Pons (tissue), 1 donor: ENCODE results near the gene COG5.
"Not testable (repeated sequence)": the region's sequence is repeated elsewhere in the genome, so short reads cannot be mapped to it uniquely, and the experiment has no call there.

Source experiments
- DNase-seq: peaks from one replicate; pipeline ENCODE4 v3.0.0-alpha.2; 2016; ENCODE audit warnings: low spot score

Gene COG5

DNA sequence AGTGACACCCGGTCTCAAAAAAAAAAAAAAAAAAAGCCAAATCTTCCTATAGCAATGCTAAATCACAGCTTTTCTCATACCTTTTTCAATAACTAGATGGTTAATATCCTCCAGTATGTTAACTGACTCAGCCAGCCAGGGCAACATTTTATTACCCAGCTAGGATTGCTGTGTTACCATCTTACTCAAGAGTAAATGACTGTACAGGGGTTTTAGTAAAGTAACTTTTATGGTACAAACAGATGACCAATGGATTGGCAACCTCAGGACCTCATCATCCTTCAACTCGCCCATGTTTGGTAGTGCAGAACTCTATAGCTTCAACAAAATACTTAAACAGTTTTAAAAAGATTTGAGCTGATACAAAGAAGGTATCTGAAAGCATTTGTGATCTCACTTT lies 335.4 kb downstream of the COG5 start:
- DNase-seq = no peak

DNA sequence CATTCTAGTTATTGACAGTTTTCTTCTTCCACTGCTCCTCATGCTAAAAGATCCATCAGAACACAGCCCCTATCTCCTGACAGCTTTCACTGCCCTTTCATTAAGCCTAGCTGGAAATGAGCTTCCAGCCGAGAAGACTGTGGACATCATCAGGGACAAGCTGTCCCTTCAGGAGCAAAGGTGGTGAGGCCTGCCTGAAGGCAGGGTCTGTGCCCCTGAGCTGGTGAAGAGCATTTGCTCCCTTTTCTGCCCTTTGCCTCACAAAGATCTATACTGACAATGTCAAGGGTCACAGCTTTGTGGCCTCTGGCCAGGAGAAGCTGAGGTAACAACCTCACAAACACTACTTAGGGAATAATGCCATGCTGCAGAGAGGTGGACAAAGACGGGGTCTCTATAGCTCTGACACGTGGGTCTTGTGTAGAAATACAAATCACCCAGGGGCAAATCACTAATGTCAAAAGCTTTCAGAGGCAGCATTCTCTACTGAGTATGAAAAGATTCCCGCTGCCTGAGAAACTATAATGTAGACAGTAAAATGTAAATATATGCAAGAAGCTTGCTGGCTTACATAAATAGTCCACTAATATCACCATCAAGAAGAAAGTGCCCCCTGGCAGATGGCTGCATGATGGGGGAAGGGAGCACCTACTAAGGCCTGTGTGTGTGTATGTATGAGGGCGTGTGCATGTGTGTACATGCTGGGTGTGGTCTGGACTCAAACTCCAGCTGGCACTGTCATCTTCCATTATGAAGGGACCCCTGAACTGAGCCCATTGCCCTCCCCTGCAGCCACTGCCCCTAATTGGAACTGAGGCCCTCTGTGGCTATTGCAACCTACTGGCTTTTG lies 339.1 kb downstream of the COG5 start:
- no peak for DNase-seq

DNA sequence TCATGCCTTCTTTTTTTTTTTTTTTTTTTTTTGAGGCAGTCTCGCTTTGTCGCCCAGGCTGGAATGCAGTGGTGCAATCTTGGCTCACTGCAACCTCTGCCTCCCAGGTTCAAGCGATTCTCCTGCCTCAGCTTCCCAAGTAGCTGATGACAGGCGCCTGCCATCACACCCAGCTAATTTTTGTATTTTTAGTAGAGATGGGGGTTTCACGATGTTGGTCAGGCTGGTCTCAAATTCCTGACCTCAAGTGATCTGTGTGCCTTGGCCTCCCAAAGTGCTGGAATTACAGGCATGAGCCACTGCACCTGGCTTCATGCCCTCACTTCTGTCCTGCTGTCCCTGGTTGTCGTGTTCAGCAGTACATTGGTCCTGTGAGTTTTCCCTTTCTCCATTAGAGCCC lies 342.9 kb downstream of the COG5 start:
- DNase-seq = not testable (repeated sequence)

DNA sequence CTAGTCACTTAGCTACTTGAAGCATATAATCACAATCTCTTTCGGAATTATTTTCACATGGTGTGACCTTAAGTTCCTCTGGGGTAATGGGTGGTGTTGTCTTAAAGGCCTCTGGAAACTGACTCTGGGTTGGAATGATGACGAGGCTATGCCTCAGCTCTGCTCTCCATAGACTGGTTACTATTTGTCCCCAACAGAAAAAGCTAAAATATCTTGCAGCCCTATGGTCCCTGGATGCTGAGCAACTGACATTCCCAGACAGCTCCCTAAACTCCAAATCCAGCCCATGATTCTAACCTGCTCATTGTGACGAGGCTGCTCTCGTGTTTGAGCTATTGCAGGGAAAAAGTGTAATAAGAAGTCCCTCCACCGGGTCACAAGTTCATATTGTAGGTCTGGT lies 343.4 kb downstream of the COG5 start:
- DNase-seq = no peak

DNA sequence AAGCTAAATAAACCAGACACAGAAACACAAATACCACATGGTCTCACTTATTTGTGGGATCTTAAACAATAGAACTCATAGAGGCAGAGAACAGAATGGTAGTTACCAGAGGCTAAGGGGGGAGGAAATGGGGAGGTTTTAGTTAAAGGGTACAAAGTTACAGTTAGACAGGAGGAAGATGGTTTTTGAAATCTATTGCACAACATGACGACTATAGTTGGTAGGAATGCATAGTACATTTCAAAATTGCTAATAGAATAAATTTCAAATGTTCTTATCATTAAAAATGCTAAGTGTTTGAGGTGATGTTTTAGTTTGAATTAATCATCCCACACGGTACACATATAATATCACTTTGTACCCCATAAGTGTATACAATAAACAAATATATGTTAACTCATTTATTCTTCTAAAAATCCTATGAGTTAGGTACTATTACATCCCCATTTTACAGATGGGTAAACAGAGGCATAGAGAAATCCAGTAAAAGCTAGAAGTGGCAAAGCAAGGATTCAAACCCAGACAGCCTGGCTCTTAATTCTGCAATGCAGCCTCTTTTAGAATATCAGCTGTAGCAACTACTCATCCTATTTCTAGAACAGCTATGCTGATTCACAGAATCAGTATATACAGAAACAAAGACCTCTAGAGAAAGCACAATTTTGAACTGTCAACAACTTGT lies 344.0 kb downstream of the COG5 start:
- no peak for DNase-seq

DNA sequence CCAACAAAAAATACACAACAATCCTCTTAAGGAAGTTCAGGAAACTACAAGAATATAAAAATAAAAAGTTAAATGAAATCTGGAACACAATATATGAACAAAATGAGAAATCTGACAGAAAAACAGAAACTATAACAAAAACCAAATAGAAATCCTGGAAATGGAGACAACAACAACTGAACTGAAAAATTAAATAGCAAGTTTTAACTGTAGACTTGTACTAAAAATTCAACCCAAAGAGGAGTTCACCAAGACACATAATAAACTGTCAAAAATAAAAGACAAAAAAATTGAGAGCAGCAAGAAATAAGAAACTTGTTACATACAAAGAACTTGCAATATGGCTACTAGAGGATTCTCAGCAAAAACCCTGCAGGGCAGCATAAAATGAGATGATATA lies 349.8 kb downstream of the COG5 start:
- DNase-seq = no peak

DNA sequence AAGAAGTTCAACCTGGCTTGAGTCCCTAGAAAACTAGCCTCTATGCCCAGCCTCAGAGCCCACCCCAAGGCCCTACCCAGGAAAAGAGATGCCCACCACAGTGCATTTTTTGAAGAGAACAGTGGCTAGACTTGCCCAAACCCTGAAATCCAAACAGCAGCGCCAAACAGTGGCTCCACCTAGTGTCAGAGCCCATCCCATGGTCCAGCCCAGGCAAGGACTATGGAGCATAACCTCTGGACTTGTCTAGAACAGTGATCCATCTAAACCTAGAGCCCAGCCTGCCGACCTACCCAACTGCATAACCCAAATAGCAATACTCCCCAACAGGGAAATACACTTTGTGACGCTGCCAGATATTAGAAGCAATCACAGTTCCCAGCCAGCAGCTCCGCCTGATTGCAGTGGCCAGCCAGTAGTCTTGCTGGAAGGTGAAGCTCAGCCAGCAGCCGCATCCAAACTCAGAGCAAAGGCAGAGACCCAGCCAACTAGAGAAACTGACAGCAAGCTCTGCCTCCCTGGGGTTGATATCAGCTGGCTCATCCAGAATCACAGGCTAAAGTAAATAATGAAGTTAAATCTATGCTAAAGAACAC lies 350.4 kb downstream of the COG5 start:
- DNase-seq = no peak

DNA sequence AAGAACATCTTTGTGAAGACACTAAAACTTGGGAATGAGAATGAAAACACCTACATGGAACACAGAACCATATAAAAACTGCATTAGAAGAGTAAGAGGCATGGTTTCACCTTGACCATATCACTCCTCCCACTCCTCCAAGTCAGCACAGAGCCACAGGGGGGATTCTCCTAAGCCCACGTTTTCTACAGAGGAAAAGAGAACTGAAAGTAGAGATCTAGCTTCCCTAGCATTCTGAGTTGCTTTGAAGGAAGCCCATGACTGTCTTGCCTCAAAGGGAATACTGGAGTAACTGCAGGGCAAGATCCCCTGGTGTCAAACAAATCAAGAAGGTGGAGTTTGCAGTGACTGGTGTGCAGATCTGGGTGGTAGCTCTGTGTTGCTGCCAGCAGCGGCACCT lies 351.0 kb downstream of the COG5 start:
- DNase-seq = no peak

DNA sequence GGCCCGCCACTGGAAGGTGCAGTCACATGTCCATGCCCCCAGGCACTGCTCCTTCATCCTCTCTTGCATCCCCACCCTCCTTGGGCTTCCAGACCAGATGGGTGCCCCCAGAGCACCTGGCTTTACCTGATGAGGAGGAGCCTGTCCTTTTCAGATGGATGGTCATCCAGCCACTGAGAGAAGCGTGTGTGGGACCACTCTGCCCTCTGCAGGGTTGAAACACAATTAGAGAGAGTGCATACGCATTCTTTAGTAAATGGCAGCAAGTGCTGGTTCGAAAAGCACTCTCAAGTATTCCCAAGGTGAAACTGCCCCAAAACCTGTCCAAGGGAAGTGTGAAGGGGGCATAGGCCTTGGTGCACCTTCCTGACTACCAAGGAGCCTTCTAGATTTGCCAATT lies 353.3 kb downstream of the COG5 start:
- no peak for DNase-seq

DNA sequence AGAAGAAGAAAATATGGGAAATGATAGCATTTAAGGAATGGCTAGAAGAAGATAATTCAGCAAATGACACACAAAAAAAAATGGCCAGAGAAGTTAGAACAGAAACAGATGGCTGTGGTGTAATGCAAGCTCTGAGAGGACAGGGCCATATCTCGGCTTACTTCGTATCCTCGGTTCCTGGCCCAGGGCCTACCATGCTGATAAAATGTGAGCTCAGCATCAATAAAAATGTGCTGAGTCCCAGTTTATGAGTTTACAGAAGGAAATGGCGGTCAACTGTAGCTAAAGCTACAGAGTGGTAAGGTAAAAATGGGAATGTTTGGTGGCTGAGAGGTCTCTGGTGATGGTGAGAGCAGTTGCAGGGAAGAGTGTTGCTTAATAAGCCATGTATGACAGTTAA lies 354.2 kb downstream of the COG5 start:
- DNase-seq = no peak

DNA sequence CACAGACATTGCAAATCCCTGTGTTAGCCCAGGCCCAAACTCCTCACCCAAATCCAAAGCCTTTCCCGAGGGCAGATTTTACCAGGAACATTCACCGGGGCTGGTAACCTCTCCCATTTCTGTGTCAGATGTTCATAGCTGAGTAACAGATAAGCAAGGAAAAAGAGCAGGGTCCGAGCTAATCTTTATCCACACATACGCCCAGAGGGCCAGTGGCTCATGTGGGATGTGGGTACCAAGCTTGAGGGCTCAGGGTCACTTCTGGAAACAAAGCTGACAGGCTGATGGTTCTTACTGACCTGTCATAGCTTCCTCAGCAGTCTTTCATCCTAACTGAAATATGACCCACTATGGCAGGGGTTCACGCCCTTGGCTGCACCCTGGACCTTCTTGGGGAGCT lies 355.2 kb downstream of the COG5 start:
- DNase-seq = no peak

DNA sequence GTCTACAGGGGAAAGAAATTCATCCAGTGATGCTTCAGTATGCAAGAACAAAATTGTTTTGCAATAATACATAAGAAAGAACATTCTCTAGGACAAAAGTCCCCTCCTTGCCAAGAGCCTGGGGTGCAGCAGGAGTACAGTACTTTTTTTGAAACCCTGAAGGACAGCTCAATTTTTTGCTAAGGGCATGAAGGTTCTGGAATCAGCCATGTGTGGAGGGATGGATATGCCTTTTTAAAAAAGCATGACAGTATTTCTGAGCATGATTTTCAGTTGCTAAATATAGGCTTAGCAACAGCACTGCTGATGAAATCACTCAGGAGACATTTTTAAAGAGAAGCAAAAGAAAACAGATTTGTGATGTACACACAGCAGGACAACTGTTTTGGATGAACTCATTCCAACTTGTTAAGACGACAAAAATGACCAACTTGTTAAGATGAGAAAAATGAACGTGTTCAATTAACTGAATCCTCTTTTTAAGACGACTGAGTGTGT lies 355.6 kb downstream of the COG5 start:
- no peak for DNase-seq

DNA sequence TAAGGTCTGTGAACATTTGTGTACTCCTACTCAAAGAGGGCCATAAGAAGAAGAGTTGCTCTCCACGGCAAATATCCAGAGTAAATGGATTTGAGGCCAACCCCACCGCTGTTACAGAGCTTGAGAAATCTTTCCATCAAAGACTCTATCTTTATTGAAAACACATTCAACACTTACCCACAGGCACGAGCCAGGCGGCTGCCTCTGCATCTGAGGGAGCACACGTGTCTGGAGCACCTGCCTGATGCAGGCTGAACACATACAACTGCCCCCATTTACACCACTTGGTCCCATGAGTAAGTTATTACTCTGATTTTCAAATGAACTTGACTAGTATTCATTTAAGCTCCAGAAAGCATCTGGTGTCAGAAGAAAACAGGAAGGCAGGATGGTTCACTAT lies 356.3 kb downstream of the COG5 start:
- no peak for DNase-seq

DNA sequence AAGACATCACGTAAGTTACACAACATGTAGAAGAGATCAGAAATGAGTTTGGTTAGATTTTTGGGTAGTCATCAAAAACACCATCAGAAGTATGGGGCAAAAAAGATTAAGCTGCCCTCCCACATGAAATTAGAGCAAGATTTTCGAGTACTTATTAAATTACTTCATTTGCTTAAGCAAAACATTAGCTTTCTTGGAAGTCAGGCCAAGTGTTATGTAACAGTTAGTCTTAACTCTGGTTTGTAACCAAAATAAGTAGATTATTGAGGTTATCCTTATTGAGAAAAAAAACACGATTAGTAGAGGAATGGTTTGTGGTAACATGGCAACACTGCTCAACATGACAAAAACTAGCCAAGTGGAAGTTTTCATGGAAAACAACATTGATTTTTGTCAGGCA lies 357.0 kb downstream of the COG5 start:
- DNase-seq = no peak

DNA sequence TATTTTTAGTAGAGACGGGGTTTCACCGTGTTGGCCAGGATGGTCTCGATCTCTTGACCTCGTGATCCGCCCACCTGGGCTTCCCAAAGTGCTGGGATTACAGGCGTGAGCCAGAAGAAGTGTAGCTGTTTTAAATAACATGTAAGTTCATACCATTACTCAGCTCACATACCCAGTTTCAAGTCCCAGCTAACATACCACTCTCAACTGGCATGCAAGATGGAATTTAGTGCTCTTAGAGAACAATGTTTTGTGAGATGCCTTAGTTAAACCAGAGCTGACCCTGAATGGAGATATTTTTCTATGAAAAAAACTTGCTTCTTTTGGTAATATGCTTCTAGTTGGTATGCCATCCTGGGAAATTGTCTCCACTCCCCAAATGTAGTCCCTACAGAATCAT lies 357.6 kb downstream of the COG5 start:
- DNase-seq = no peak

DNA sequence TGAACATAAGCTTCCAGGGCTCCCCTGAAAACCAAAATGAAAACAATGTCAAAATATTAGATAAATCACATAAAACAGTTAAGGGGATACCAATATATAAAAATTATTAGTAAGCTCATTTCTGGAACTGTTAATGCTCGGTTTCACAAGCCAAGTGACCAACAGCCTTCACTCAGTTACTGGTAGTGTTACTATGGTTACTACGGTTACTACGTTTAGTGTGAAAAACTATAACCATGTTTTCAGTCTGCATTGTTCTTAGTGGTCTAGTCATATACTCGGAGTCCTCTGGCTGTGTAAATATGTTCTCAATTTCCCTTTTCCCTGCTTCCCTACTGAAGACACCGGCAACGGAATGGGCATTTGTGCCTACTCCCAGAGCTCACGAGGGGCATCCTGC lies 360.1 kb downstream of the COG5 start:
- no peak for DNase-seq

DNA sequence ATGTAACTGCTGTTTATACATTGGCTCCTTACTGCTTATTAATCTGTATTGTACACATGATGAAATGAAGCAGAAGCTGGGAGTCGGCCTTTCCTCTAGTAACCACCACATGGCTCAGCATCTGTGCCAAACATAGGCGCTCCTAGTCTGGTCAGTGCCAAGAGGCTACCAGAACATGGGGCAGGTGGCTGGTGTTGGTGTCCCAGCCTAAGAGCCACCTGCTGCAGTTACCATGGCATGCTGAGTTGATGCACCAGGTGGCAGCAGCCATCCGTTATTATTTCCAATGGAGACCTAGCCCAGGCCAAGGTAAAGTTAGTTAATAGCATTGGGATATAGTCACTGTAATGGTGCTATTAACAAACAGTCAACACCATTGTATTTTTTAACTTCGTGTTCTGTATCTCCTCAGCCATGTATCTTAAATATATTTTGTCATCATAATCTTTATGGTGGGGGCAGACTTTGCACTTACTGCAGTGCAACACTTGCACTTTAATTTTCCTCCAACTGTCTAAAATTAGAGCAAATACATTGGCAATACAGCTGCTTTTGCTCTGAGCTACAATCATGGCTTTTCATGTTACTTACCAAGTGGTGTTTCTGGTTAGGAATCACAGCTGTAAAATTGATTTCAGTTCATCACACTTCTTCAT lies 361.8 kb downstream of the COG5 start:
- DNase-seq = peak; percentile 39

DNA sequence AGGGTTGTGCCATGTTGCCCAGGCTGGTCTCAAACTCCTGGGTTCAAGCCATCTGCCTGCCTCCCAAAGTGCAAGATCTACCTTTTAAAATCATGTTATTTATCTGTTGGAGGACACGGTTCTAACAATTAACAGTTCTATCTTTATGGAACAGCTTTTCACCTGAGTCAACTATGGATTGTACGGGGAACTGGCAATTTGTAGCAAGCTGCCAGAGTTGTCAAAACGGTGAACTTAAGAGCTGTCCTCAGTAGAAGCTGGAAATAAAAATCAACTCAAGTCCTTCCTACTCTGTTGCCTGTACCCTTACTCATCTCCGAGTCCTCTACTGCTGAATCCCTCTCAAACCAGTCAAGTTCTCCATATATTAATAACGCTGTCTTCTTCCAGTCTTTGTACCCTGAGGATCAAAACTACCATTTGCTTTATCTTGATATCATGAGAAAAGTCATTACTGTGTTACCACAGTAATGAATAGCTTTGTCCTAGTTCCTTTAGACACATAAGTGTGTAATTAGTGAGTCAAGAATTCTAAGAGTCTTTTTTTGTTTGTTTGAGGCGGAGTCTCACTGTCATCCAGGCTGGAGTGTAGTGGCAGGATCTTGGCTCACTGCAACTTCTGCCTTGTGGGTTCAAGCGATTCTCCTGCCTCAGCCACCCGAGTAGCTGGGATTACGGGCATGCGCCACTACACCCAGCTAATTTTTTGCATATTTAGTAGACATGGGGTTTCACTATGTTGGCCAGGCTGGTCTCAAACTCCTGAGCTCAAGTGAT lies 366.7 kb downstream of the COG5 start:
- no peak for DNase-seq

DNA sequence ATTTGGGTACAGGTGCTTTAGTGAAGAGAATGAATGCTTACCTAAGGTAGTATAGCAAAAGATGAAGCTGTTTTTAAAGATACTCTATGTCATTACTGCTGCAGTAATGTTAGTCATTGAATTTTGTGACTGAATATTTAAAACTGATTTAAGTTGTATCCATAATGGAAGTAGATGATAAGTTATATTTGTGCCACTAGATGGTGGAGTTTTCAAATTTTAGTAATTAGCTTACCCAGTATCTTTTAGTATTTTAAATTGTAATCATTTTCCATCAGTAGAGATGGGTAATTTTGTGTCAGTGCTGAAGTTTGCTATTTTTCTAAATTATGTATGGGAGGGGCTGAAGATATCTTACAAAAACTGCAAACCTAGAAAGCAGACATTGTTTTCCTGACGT lies 369.7 kb downstream of the COG5 start:
- DNase-seq = no peak

DNA sequence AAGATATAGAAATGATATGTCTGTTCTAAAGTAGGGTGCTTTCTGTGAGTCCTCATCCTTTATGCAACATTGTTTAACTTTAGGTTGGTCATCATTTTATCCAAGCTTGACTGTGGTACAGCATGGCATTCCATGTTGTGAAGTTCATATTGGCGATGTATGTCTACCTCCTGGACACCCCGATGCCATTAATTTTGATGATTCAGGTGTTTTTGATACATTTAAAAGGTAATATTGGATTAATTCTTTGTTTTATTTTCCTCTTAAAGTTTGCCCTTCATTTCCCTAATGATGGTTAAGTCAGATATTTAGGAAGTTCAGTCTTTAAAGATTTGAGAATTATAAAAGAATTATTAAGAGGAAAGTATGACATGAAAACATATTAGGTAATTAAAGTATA lies 373.6 kb downstream of the COG5 start:
- DNase-seq = no peak

DNA sequence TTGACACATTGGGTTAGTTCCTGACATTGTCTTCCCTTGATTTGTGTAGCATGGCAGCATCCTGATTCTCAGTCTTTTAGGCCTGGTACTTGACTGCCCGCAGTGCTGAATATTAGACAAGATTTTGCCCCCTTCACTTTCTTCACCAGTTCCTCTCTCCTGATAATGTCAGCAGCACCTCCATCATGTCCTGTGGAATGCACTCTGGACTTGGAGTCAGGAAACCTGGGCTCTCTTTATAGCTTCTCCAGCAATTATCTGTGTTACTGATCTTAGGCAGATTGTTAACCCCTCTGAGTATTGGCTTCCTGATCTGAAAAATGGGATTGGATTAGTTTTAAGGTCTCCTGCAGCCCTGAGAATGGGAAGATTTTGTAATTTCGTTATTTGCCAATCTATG lies 375.9 kb downstream of the COG5 start:
- DNase-seq = no peak

DNA sequence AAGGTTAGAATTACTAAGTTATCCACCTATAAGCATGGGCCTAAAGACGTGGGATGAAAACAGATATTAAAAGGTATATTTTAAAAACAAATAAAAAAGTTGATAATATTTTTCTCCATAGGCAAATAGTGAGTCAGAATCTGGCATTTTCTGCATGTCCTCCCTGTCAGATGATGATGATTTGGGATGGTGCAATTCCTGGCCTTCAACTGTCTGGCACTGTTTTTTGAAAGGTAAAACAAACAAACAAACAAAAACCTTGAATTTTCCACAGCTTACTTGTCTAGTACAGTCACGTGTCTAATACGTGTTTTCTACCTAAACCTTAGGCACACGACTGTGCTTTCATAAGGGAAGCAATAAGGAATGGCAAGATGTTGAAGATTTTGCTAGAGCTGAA lies 377.5 kb downstream of the COG5 start:
- DNase-seq = no peak
